Measurements from ENCODE around the gene ITFG1.
"Not testable (repeated sequence)": the region's sequence is repeated elsewhere in the genome, so short reads cannot be mapped to it uniquely, and the experiment has no call there.

ITFG1 gene

DNA sequence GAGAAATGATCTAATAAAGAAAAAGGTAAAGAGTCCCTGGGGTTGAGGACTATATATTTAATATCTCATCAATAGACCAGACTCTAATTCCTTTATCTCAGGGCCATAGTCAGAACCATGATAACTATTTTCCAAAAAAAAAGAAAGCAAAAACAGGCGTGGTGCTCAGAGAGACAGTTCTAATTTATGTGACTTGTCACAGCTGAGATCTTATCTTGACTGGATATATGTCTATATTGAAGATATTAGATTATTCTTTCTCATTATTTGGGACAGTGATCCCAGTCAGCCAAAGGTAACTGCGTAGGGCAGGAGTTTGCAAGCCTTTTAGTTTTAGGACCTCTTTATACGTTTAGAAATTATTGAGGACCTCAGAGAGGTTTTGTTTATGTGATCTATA is 52.4 kb downstream of the ITFG1 start:
- no peak for DNase-seq

GRCh38 chr16:47395733-47396498 is 64.9 kb downstream of the ITFG1 start:
- DNase-seq = no peak

DNA sequence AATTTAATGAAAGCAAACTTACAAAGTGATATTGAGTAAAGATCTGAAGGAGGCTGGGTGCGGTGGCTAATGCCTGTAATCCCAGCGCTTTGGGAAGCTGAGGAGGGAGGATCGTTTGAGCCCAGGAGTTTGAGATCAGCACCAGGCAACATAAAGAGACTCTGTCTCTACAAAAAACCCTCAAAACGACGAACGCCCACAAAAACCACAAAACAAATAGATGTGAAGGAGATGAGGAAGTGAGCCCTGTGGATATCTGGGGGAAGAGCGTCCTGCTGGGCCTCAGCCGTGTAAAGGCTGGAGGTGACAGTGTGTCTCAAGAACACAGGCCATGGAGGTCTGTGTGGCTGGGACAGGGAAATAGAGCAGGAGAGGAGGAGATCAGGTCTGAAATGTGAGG is 68.8 kb downstream of the ITFG1 start:
- peak; percentile 5 for DNase-seq

- DNase-seq = no peak
Measured at GRCh38 chr16:47388705-47389104, 72.2 kb downstream of the ITFG1 start.

GRCh38 chr16:47387026-47387734 is 73.7 kb downstream of the ITFG1 start:
- DNase-seq = no peak

DNA sequence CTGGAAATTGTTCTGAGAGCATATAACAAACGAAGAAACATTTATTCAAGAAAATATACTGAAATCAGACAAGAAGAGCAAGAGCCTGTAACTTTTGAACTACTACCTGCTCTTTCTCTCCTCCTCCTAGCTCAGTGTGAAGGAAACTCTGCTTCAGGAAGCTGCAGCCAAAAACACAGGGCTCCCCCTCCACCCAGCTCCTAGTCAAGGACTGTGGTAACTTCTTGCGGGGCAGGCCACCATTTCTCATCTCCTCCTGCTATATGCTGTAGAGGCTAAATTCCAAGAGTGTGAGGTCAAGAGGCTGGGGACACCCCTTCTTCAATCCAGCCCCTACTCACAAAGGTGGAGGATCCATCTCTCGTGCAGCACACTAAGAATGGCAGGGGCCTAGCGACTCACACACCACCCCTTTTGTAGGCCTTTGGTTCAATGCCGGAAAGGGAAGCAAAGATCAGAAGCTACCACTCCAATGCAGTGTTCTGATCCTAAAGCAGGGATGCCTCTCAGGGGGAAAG is 74.6 kb downstream of the ITFG1 start:
- no peak for DNase-seq

- DNase-seq = no peak
Measured at GRCh38 chr16:47382362-47382761, 78.5 kb downstream of the ITFG1 start.

- DNase-seq = no peak
Measured at GRCh38 chr16:47377154-47377553, 83.7 kb downstream of the ITFG1 start.

GRCh38 chr16:47375423-47375822 is 85.4 kb downstream of the ITFG1 start:
- no peak for DNase-seq

GRCh38 chr16:47374629-47375028 is 86.2 kb downstream of the ITFG1 start:
- no peak for DNase-seq

DNA sequence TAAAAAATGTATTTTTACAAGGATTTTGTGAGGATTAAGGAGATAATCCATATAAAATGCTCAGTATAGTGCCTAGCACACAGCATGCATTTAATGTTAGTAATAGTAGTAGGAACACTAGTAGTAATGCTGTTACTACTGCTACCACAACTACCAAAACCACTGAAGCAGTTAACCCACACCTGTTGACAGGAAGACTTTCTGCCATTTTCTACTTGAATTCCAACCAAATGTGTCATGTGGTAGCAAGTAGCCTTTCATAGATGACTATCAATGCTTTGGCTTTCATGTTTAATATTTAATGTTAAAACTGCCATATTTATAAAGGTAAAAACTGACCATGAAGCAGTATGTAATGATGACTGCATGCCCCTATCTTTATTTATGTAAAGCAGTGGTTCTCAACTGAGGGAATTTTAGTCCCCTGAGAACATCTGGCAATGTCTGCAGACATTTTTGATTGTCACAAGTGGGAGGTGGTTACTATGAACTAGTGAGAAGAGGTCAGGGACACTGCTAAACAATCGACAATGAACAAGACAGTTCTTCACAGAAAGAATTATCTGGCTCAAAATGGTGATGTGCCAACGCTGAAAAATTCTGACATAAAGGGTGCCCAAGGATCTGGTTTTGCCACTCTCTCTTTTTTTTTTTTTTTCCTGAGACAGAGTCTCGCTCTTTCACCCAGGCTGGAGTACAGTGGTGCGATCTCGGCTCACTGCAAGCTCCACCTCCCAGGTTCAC is 89.4 kb downstream of the ITFG1 start:
- DNase-seq = no peak

DNA sequence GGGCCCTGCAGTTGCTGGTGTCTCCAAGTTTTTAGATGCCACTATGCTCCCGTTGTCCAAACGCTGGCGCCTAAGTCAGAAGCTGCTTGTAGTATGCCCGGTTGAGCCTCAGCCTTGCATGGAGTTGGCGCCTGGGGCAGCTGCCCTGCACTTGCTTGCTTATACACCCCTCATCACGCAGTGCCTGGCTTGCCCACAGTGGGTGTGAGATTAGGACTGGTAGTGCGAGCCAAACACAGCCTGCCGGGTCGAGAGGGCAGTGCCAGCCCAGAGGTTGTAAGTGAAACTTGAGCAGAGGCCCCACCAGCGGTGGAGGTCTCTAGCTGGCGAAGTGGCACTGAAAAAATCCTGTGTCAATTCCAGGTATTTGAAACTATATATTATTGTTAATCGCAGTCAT is 90.3 kb downstream of the ITFG1 start:
- no peak for DNase-seq

GRCh38 chr16:47366228-47366627 is 94.6 kb downstream of the ITFG1 start:
- no peak for DNase-seq

DNA sequence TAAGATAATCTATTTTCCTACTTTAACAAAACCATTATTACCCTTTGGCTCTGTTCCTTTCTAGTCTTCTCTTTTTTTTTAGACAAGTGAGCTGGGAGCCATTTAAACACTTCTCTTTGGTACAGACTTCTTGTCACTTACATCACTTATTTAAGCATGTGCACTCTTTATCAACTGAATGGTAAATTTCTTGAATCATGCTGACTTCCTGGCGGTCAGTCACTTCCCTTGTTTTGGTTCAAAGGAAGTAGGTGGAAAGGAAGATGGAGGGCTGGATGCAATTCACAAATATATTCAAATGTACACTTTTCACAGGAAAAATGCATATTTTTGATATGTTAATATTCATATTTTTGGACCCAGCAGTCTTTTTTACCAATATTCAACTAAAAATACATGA is 97.1 kb downstream of the ITFG1 start:
- DNase-seq = no peak

DNA sequence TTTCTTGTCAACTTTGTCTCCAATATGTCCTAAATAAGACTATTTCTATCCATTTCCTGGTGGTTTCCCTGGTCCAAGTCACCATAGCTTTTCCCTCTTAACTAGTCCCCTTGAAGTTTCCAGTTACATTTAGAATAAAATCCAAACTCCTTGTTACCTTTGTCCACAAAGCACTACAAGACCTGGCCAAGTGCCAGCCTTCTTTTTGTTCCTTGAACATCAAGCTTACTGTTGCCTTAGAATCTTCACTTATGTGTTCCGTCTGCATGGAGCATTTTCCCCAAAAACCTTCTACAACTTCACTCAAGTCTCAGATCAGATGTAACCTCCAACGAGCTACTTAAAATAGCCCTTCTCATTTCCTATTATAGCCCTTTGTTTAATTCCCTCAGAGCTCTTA is 101.4 kb downstream of the ITFG1 start:
- no peak for DNase-seq

GRCh38 chr16:47358816-47359215 is 102.0 kb downstream of the ITFG1 start:
- no peak for DNase-seq

GRCh38 chr16:47349029-47349428 is 111.8 kb downstream of the ITFG1 start:
- not testable (repeated sequence) for DNase-seq

- not testable (repeated sequence) for DNase-seq
Measured at GRCh38 chr16:47347021-47347696, 113.7 kb downstream of the ITFG1 start.

GRCh38 chr16:47342055-47342454 is 118.8 kb downstream of the ITFG1 start:
- DNase-seq = no peak

- not testable (repeated sequence) for DNase-seq
Measured at GRCh38 chr16:47330562-47330961, 130.3 kb downstream of the ITFG1 start.

DNA sequence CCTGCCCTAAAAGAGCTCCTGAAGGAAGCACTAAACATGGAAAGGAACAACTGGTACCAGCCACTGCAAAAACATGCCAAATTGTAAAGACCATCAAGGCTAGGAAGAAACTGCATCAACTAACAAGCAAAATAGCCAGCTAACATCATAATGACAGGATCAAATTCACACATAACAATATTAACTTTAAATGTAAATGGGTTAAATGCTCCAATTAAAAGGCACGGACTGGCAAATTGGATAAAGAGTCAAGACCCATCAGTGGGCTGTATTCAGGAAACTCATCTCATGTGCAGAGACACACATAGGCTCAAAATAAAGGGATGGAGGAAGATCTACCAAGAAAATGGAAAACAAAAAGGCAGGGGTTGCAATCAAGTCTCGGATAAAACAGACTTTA is 136.6 kb downstream of the ITFG1 start:
- DNase-seq = not testable (repeated sequence)

DNA sequence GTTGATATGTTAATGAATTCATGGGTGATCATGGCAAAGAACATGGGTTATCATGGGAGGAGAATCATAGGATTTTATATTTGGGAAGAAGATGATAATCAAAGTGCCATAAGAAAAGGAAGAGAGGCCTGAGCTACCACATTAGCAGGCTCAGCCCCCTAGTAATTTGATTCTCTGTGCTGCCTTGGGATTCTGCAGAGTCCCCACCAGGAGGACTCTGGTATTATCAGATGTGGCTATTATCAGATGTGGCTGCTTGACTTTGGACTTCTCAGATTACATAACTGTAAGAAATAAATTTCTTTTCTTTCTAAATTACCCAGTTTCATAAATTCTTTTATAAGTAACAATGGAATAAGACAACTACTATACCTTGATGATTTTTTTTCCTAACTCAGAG is 137.6 kb downstream of the ITFG1 start:
- no peak for DNase-seq
